Measurements from ENCODE around the gene EPHX1. TPM values are rescaled to one million over a fixed set of nuclear protein-coding genes. Genes with fewer than 3 reads are reported as not detected.

Gene EPHX1
- total and polyA plus RNA-seq, 10 of the 15 experiments (the other 5 are each of a cell fraction or from before 2014, with no cell fraction given): 0.33 to 2.9 (median 0.78) TPM; not detected in 2

GRCh38 chr1:225892307-225892706 is 82.4 kb downstream of the EPHX1 start (continued):
- no peak for TF ChIP-seq ZBTB40 (IDR thresholded peaks at IDR 0.05; ENCODE audit: borderline replicate concordance)
- no peak for TF ChIP-seq MEF2B (IDR thresholded peaks at IDR 0.05; ENCODE audit: partially characterized antibody, poor library complexity, severe bottlenecking)

Other genes starting within 250 kb of the EPHX1 start
- not detected in 2 replicates for gene ENAH, start 157.0 kb upstream of the EPHX1 start, total RNA-seq (2014; rRNA removed)
- not detected in 2 replicates for gene ENAH, start 157.0 kb upstream of the EPHX1 start, total RNA-seq (2014; rRNA removed; fragmentation: Illumina TruSeq; extraction: Trizol)
- 0.40 and 0.62 TPM in 2 replicates for gene ENAH, start 157.0 kb upstream of the EPHX1 start, total RNA-seq (2021)
- gene ENAH, start 157.0 kb upstream of the EPHX1 start, polyA plus RNA-seq (2011; rRNA removed): under 0.01 TPM in 1 of 2 replicates, not detected in the other
- not detected in 2 replicates for gene ENAH, start 157.0 kb upstream of the EPHX1 start, polyA plus RNA-seq (2014; fragmentation: Illumina TruSeq; extraction: Trizol)
- not detected for gene ENAH, start 157.0 kb upstream of the EPHX1 start, polyA plus RNA-seq (2014; fragmentation: Nextera tagmentation; extraction: Ambion mirVana)
- 0.06 TPM in 1 of 2 replicates, not detected in the other for gene ENAH, start 157.0 kb upstream of the EPHX1 start, polyA plus RNA-seq (2014; rRNA removed)
- under 1 TPM; 0.06 to 0.12 TPM for gene ENAH, start 157.0 kb upstream of the EPHX1 start, polyA plus RNA-seq (2016; fragmentation: Nextera tagmentation; extraction: Ambion mirVana)
- gene SRP9, start 32.3 kb upstream of the EPHX1 start, total RNA-seq (2014; rRNA removed): 250 and 316 TPM in 2 replicates
- gene SRP9, start 32.3 kb upstream of the EPHX1 start, total RNA-seq (2014; rRNA removed; fragmentation: Illumina TruSeq; extraction: Trizol): 367 and 372 TPM in 2 replicates
- gene SRP9, start 32.3 kb upstream of the EPHX1 start, total RNA-seq (2021): 248 and 256 TPM in 2 replicates
- gene SRP9, start 32.3 kb upstream of the EPHX1 start, polyA plus RNA-seq (2011; rRNA removed): 639 and 968 TPM in 2 replicates
- 389 and 483 TPM in 2 replicates for gene SRP9, start 32.3 kb upstream of the EPHX1 start, polyA plus RNA-seq (2014; fragmentation: Illumina TruSeq; extraction: Trizol)
- 1,000 to 10,000 TPM in 1 of 2 experiments, 100 to 1,000 TPM in 1; 912 to 1,200 TPM for gene SRP9, start 32.3 kb upstream of the EPHX1 start, polyA plus RNA-seq (2014; fragmentation: Nextera tagmentation; extraction: Ambion mirVana)
- gene SRP9, start 32.3 kb upstream of the EPHX1 start, polyA plus RNA-seq (2014; rRNA removed): 221 and 283 TPM in 2 replicates
- gene SRP9, start 32.3 kb upstream of the EPHX1 start, polyA plus RNA-seq (2016; fragmentation: Nextera tagmentation; extraction: Ambion mirVana): 100 to 1,000 TPM; 643 to 700 TPM
- 12.0 TPM in 2 replicates for gene TMEM63A, start 72.3 kb downstream of the EPHX1 start, total RNA-seq (2014; rRNA removed)
- 8.7 and 10.4 TPM in 2 replicates for gene TMEM63A, start 72.3 kb downstream of the EPHX1 start, total RNA-seq (2014; rRNA removed; fragmentation: Illumina TruSeq; extraction: Trizol)
- gene TMEM63A, start 72.3 kb downstream of the EPHX1 start, total RNA-seq (2021): 27.6 and 31.8 TPM in 2 replicates
- gene TMEM63A, start 72.3 kb downstream of the EPHX1 start, polyA plus RNA-seq (2011; rRNA removed): 21.0 and 33.5 TPM in 2 replicates
- 19.6 and 20.1 TPM in 2 replicates for gene TMEM63A, start 72.3 kb downstream of the EPHX1 start, polyA plus RNA-seq (2014; fragmentation: Illumina TruSeq; extraction: Trizol)
- 1 to 10 TPM; 1.3 to 1.8 TPM for gene TMEM63A, start 72.3 kb downstream of the EPHX1 start, polyA plus RNA-seq (2014; fragmentation: Nextera tagmentation; extraction: Ambion mirVana)
- gene TMEM63A, start 72.3 kb downstream of the EPHX1 start, polyA plus RNA-seq (2014; rRNA removed): 17.2 and 20.2 TPM in 2 replicates
- 10 to 100 TPM; 14.4 to 15.9 TPM for gene TMEM63A, start 72.3 kb downstream of the EPHX1 start, polyA plus RNA-seq (2016; fragmentation: Nextera tagmentation; extraction: Ambion mirVana)
- 0.06 TPM in 1 of 2 replicates, not detected in the other for gene LEFTY1, start 79.0 kb downstream of the EPHX1 start, total RNA-seq (2014; rRNA removed)
- gene LEFTY1, start 79.0 kb downstream of the EPHX1 start, total RNA-seq (2014; rRNA removed; fragmentation: Illumina TruSeq; extraction: Trizol): not detected in 2 replicates
- 0.27 TPM in 1 of 2 replicates, not detected in the other for gene LEFTY1, start 79.0 kb downstream of the EPHX1 start, total RNA-seq (2021)
- gene LEFTY1, start 79.0 kb downstream of the EPHX1 start, polyA plus RNA-seq (2011; rRNA removed): not detected in 2 replicates
- not detected in 2 replicates for gene LEFTY1, start 79.0 kb downstream of the EPHX1 start, polyA plus RNA-seq (2014; fragmentation: Illumina TruSeq; extraction: Trizol)
- not detected for gene LEFTY1, start 79.0 kb downstream of the EPHX1 start, polyA plus RNA-seq (2014; fragmentation: Nextera tagmentation; extraction: Ambion mirVana)
- gene LEFTY1, start 79.0 kb downstream of the EPHX1 start, polyA plus RNA-seq (2014; rRNA removed): 0.06 TPM in 1 of 2 replicates, not detected in the other
- not detected for gene LEFTY1, start 79.0 kb downstream of the EPHX1 start, polyA plus RNA-seq (2016; fragmentation: Nextera tagmentation; extraction: Ambion mirVana)
- gene PYCR2, start 114.1 kb downstream of the EPHX1 start, total RNA-seq (2014; rRNA removed): 53.4 and 65.2 TPM in 2 replicates
- gene PYCR2, start 114.1 kb downstream of the EPHX1 start, total RNA-seq (2014; rRNA removed; fragmentation: Illumina TruSeq; extraction: Trizol): 31.0 and 33.6 TPM in 2 replicates
- 77.2 and 81.8 TPM in 2 replicates for gene PYCR2, start 114.1 kb downstream of the EPHX1 start, total RNA-seq (2021)
- gene PYCR2, start 114.1 kb downstream of the EPHX1 start, polyA plus RNA-seq (2011; rRNA removed): 24.3 and 46.0 TPM in 2 replicates
- gene PYCR2, start 114.1 kb downstream of the EPHX1 start, polyA plus RNA-seq (2014; fragmentation: Illumina TruSeq; extraction: Trizol): 19.1 and 47.0 TPM in 2 replicates
- 1 to 10 TPM; 1.7 to 5.9 TPM for gene PYCR2, start 114.1 kb downstream of the EPHX1 start, polyA plus RNA-seq (2014; fragmentation: Nextera tagmentation; extraction: Ambion mirVana)
- gene PYCR2, start 114.1 kb downstream of the EPHX1 start, polyA plus RNA-seq (2014; rRNA removed): 62.8 and 64.9 TPM in 2 replicates
- 10 to 100 TPM; 74.9 to 76.3 TPM for gene PYCR2, start 114.1 kb downstream of the EPHX1 start, polyA plus RNA-seq (2016; fragmentation: Nextera tagmentation; extraction: Ambion mirVana)
- gene LEFTY2, start 131.1 kb downstream of the EPHX1 start, total RNA-seq (2014; rRNA removed): not detected in 2 replicates
- gene LEFTY2, start 131.1 kb downstream of the EPHX1 start, total RNA-seq (2014; rRNA removed; fragmentation: Illumina TruSeq; extraction: Trizol): not detected in 2 replicates
- not detected in 2 replicates for gene LEFTY2, start 131.1 kb downstream of the EPHX1 start, total RNA-seq (2021)
- not detected in 2 replicates for gene LEFTY2, start 131.1 kb downstream of the EPHX1 start, polyA plus RNA-seq (2011; rRNA removed)
- not detected in 2 replicates for gene LEFTY2, start 131.1 kb downstream of the EPHX1 start, polyA plus RNA-seq (2014; fragmentation: Illumina TruSeq; extraction: Trizol)
- not detected for gene LEFTY2, start 131.1 kb downstream of the EPHX1 start, polyA plus RNA-seq (2014; fragmentation: Nextera tagmentation; extraction: Ambion mirVana)
- not detected in 2 replicates for gene LEFTY2, start 131.1 kb downstream of the EPHX1 start, polyA plus RNA-seq (2014; rRNA removed)
- gene LEFTY2, start 131.1 kb downstream of the EPHX1 start, polyA plus RNA-seq (2016; fragmentation: Nextera tagmentation; extraction: Ambion mirVana): not detected
- gene SDE2, start 189.2 kb downstream of the EPHX1 start, total RNA-seq (2014; rRNA removed): 14.3 and 17.2 TPM in 2 replicates
- 15.4 and 16.0 TPM in 2 replicates for gene SDE2, start 189.2 kb downstream of the EPHX1 start, total RNA-seq (2014; rRNA removed; fragmentation: Illumina TruSeq; extraction: Trizol)
- gene SDE2, start 189.2 kb downstream of the EPHX1 start, total RNA-seq (2021): 12.7 and 13.0 TPM in 2 replicates
- 19.4 and 26.6 TPM in 2 replicates for gene SDE2, start 189.2 kb downstream of the EPHX1 start, polyA plus RNA-seq (2011; rRNA removed)
- 12.2 and 16.2 TPM in 2 replicates for gene SDE2, start 189.2 kb downstream of the EPHX1 start, polyA plus RNA-seq (2014; fragmentation: Illumina TruSeq; extraction: Trizol)
- 1 to 10 TPM; 2.7 to 4.3 TPM for gene SDE2, start 189.2 kb downstream of the EPHX1 start, polyA plus RNA-seq (2014; fragmentation: Nextera tagmentation; extraction: Ambion mirVana)
- 9.6 and 11.5 TPM in 2 replicates for gene SDE2, start 189.2 kb downstream of the EPHX1 start, polyA plus RNA-seq (2014; rRNA removed)
- 10 to 100 TPM; 11.7 to 14.1 TPM for gene SDE2, start 189.2 kb downstream of the EPHX1 start, polyA plus RNA-seq (2016; fragmentation: Nextera tagmentation; extraction: Ambion mirVana)